ENCODE data around the gene MEF2C. TPM values are rescaled to one million over a fixed set of nuclear protein-coding genes. Genes with fewer than 3 reads are reported as not detected.

The MEF2C gene
- total RNA-seq (2022; extraction: Qiagen RNA extraction; ENCODE audit: low read depth) = 0.01 to 0.07 TPM (median 0.02 TPM) in 3 of 5 replicates, not detected in the others

GRCh38 chr5:88883059-88883835, at the start of gene MEF2C:
Gene MEF2C (minus strand): TSS chr5:88883184. CDS start chr5:88823788, 59,396 bp downstream.

